AG20443 (cell line): ENCODE results near the gene ACADSB.

Experiments used
- DNase-seq: peaks from one replicate; pipeline ENCODE4 v3.0.0; 2012; ENCODE audit warnings: low spot score, mixed read lengths

The ACADSB gene

GRCh38 chr10:123100030-123100762 lies 91.4 kb downstream of the ACADSB start:
- no peak for DNase-seq

- no peak for DNase-seq
These were observed 93.1 kb downstream of the ACADSB start for GRCh38 chr10:123101872-123102271.

- no peak for DNase-seq
These were observed 93.9 kb downstream of the ACADSB start for GRCh38 chr10:123102673-123103072.

- DNase-seq: no peak
These were observed 95.1 kb downstream of the ACADSB start for GRCh38 chr10:123103944-123104343.
